SK-N-SH treated with all-trans-retinoic acid at 6 μM for 48 hours (cell line): ENCODE measurements around the gene XPR1.

Experiments used
- ATAC-seq: fragments of 200-7000 bp; cut with Tn5 transposase; 3 replicates; pipeline ENCODE4 v1.9.1; 2020; ENCODE audit warnings: mild to moderate bottlenecking, moderate library complexity
- ARNTL ChIP-seq: fragments of 450-650 bp; formaldehyde crosslinking; IDR thresholded peaks from 2 replicates; pipeline ENCODE4 v1.5.0; 2020; ENCODE audit warnings: low read depth, mild to moderate bottlenecking, moderate library complexity, borderline replicate concordance
- CREB5 ChIP-seq: fragments of 250-450 bp; sonication (Bioruptor Pico); IDR thresholded peaks from 2 replicates; pipeline ENCODE4 v1.5.1; 2020; ENCODE audit warnings: low read depth, mild to moderate bottlenecking, moderate library complexity
- CSDC2 ChIP-seq: fragments of 250-450 bp; sonication (Bioruptor Pico); IDR thresholded peaks from 2 replicates; pipeline ENCODE4 v1.5.0; 2020; ENCODE audit warnings: mild to moderate bottlenecking, moderate library complexity
- CSRNP3 ChIP-seq: fragments of 250-450 bp; sonication (Bioruptor Pico); IDR thresholded peaks from 2 replicates; pipeline ENCODE4 v1.5.1; 2021; ENCODE audit warnings: mild to moderate bottlenecking, moderate library complexity
- ESRRG ChIP-seq: fragments of 250-450 bp; sonication (Bioruptor Pico); IDR thresholded peaks from 2 replicates; pipeline ENCODE4 v1.6.1; 2021; ENCODE audit warnings: mild to moderate bottlenecking
- GLIS3 ChIP-seq: fragments of 250-450 bp; sonication (Bioruptor Pico); IDR thresholded peaks from 2 replicates; pipeline ENCODE4 v1.5.0; 2020; ENCODE audit warnings: mild to moderate bottlenecking, moderate library complexity
- ISL1 ChIP-seq: fragments of 250-450 bp; sonication (Bioruptor Pico); IDR thresholded peaks from 2 replicates; pipeline ENCODE4 v2.1.2; 2022; ENCODE audit warnings: mild to moderate bottlenecking, moderate library complexity
- OSR1 ChIP-seq: fragments of 250-450 bp; sonication (Bioruptor Pico); IDR thresholded peaks from 2 replicates; pipeline ENCODE4 v1.8.0; 2022; ENCODE audit warnings: moderate library complexity, mild to moderate bottlenecking, inconsistent platforms
- PPARA ChIP-seq: fragments of 250-450 bp; sonication (Bioruptor Pico); IDR thresholded peaks from 2 replicates; pipeline ENCODE4 v1.5.0; 2020; ENCODE audit warnings: mild to moderate bottlenecking, borderline replicate concordance
- RARB ChIP-seq: fragments of 250-450 bp; sonication (Bioruptor Pico); IDR thresholded peaks from 2 replicates; pipeline ENCODE4 v1.8.0; 2021; ENCODE audit warnings: mild to moderate bottlenecking, moderate library complexity
- TOX ChIP-seq: fragments of 250-450 bp; sonication (Bioruptor Pico); IDR thresholded peaks from 2 replicates; pipeline ENCODE4 v1.8.0; 2021; ENCODE audit warnings: mild to moderate bottlenecking, moderate library complexity, borderline replicate concordance
- ZFP3 ChIP-seq: fragments of 250-450 bp; sonication (Bioruptor Pico); IDR thresholded peaks from 2 replicates; pipeline ENCODE4 v1.5.0; 2020; ENCODE audit warnings: mild to moderate bottlenecking, moderate library complexity
- ZFP30 ChIP-seq: fragments of 450-650 bp; formaldehyde crosslinking; IDR thresholded peaks from 2 replicates; pipeline ENCODE4 v1.5.0; 2022; ENCODE audit warnings: mild to moderate bottlenecking, moderate library complexity
- ZNF565 ChIP-seq: fragments of 450-650 bp; formaldehyde crosslinking; conservative IDR thresholded peaks from 2 replicates; pipeline ENCODE4 v1.5.0; 2020; ENCODE audit warnings: low read depth, mild to moderate bottlenecking, moderate library complexity
- ZNF70 ChIP-seq: fragments of 450-650 bp; formaldehyde crosslinking; IDR thresholded peaks from 2 replicates; pipeline ENCODE4 v1.5.0; 2020; ENCODE audit warnings: mild to moderate bottlenecking, moderate library complexity
- ZNF8 ChIP-seq: fragments of 450-650 bp; formaldehyde crosslinking; IDR thresholded peaks from 2 replicates; pipeline ENCODE4 v1.5.0; 2020; ENCODE audit warnings: mild to moderate bottlenecking, moderate library complexity
- TF ChIP-seq, protein P1 (sequence below): fragments of 250-450 bp; sonication (Bioruptor Pico); IDR thresholded peaks from 2 replicates; pipeline ENCODE4 v1.5.0; 2020; ENCODE audit warnings: mild to moderate bottlenecking, moderate library complexity
- TF ChIP-seq, protein P2 (sequence below): fragments of 250-450 bp; sonication (Bioruptor Pico); IDR thresholded peaks from 2 replicates; pipeline ENCODE4 v1.8.0; 2021; ENCODE audit warnings: low read depth, mild to moderate bottlenecking, moderate library complexity, borderline replicate concordance
- TF ChIP-seq, protein P3 (sequence below): fragments of 250-450 bp; sonication (Bioruptor Pico); IDR thresholded peaks from 2 replicates; pipeline ENCODE4 v1.8.0; 2020; ENCODE audit warnings: mild to moderate bottlenecking, moderate library complexity, borderline replicate concordance

The XPR1 gene

GRCh38 chr1:180734366-180734765 is 102.5 kb downstream of the XPR1 start:
- no peak for ATAC-seq
- TF ChIP-seq TOX (CRISPR knock-in tag) = no peak
- TF ChIP-seq CSRNP3 (CRISPR knock-in tag) = no peak
- no peak for TF ChIP-seq ZFP3 (CRISPR knock-in tag)
- TF ChIP-seq ESRRG (CRISPR knock-in tag) = no peak
- no peak for TF ChIP-seq ZNF565
- no peak for TF ChIP-seq ISL1 (CRISPR knock-in tag)
- no peak for TF ChIP-seq ZNF70 (CRISPR knock-in tag)
- TF ChIP-seq ARNTL = no peak
- no peak for TF ChIP-seq RARB
- no peak for TF ChIP-seq CREB5 (CRISPR knock-in tag)
- TF ChIP-seq PPARA (CRISPR knock-in tag) = no peak
- no peak for TF ChIP-seq ZNF8 (CRISPR knock-in tag)
- TF ChIP-seq OSR1 (CRISPR knock-in tag) = no peak
- TF ChIP-seq GLIS3 (CRISPR knock-in tag) = no peak
- TF ChIP-seq ZFP30 (CRISPR knock-in tag) = no peak
- no peak for TF ChIP-seq CSDC2 (CRISPR knock-in tag)
- TF ChIP-seq, protein P1, sequence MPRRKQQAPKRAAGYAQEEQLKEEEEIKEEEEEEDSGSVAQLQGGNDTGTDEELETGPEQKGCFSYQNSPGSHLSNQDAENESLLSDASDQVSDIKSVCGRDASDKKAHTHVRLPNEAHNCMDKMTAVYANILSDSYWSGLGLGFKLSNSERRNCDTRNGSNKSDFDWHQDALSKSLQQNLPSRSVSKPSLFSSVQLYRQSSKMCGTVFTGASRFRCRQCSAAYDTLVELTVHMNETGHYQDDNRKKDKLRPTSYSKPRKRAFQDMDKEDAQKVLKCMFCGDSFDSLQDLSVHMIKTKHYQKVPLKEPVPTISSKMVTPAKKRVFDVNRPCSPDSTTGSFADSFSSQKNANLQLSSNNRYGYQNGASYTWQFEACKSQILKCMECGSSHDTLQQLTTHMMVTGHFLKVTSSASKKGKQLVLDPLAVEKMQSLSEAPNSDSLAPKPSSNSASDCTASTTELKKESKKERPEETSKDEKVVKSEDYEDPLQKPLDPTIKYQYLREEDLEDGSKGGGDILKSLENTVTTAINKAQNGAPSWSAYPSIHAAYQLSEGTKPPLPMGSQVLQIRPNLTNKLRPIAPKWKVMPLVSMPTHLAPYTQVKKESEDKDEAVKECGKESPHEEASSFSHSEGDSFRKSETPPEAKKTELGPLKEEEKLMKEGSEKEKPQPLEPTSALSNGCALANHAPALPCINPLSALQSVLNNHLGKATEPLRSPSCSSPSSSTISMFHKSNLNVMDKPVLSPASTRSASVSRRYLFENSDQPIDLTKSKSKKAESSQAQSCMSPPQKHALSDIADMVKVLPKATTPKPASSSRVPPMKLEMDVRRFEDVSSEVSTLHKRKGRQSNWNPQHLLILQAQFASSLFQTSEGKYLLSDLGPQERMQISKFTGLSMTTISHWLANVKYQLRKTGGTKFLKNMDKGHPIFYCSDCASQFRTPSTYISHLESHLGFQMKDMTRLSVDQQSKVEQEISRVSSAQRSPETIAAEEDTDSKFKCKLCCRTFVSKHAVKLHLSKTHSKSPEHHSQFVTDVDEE (CRISPR knock-in tag) = no peak
- TF ChIP-seq, protein P2, sequence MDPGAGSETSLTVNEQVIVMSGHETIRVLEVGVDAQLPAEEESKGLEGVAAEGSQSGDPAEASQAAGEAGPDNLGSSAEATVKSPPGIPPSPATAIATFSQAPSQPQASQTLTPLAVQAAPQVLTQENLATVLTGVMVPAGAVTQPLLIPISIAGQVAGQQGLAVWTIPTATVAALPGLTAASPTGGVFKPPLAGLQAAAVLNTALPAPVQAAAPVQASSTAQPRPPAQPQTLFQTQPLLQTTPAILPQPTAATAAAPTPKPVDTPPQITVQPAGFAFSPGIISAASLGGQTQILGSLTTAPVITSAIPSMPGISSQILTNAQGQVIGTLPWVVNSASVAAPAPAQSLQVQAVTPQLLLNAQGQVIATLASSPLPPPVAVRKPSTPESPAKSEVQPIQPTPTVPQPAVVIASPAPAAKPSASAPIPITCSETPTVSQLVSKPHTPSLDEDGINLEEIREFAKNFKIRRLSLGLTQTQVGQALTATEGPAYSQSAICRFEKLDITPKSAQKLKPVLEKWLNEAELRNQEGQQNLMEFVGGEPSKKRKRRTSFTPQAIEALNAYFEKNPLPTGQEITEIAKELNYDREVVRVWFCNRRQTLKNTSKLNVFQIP (CRISPR knock-in tag) = no peak

DNA sequence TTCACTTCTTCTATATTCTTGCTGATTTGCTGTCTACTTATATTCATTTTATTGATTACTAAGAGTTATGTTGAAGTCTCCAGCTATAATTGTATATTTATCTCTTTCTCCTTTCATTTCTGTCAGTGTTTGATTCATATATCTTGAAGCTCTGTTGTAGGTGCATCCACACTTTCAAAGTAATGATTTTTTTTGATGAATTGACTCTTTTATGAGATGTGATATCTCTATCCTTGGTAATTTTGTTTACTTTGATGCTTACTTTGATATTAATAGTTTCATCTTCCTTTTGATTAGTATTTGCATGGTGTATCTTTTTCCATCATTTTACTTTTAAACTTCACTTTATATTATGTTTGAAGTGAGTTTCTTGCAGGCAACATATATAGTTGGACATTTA is 110.8 kb downstream of the XPR1 start:
- TF ChIP-seq ZNF8 (CRISPR knock-in tag) = no peak
- TF ChIP-seq ESRRG (CRISPR knock-in tag) = no peak
- TF ChIP-seq CREB5 (CRISPR knock-in tag) = no peak
- no peak for TF ChIP-seq CSRNP3 (CRISPR knock-in tag)
- TF ChIP-seq ISL1 (CRISPR knock-in tag) = no peak
- no peak for TF ChIP-seq ZNF70 (CRISPR knock-in tag)
- TF ChIP-seq, protein P3, sequence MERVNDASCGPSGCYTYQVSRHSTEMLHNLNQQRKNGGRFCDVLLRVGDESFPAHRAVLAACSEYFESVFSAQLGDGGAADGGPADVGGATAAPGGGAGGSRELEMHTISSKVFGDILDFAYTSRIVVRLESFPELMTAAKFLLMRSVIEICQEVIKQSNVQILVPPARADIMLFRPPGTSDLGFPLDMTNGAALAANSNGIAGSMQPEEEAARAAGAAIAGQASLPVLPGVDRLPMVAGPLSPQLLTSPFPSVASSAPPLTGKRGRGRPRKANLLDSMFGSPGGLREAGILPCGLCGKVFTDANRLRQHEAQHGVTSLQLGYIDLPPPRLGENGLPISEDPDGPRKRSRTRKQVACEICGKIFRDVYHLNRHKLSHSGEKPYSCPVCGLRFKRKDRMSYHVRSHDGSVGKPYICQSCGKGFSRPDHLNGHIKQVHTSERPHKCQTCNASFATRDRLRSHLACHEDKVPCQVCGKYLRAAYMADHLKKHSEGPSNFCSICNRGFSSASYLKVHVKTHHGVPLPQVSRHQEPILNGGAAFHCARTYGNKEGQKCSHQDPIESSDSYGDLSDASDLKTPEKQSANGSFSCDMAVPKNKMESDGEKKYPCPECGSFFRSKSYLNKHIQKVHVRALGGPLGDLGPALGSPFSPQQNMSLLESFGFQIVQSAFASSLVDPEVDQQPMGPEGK (CRISPR knock-in tag) = no peak
- TF ChIP-seq OSR1 (CRISPR knock-in tag) = no peak
- ATAC-seq = no peak
